Caco-2 (cell line): ENCODE data around the gene SERPINE3. TPM values are rescaled to one million over a fixed set of nuclear protein-coding genes. Genes with fewer than 3 reads are reported as not detected.

ENCODE experiments used
- BruUV-seq: library from RNA; stranded (reverse); fragments of 400-500 nt; replicated peaks from 2 replicates; lab custom pipeline; 2021; lab: Mats Ljungman, UMichigan
- CTCF ChIA-PET: fragments of 300-600 bp; sonication (Branson Sonifier 250); formaldehyde crosslinking; loops from one replicate; lab custom pipeline; 2022; ENCODE audit warnings: antibody characterized with exemption; lab: Charles Lee
- POLR2A ChIA-PET: fragments of 300-600 bp; sonication (Branson Sonifier 250); formaldehyde crosslinking; loops from one replicate; lab custom pipeline; 2022; ENCODE audit warnings: antibody characterized with exemption; lab: Charles Lee
- DNase-seq, 2 experiments: peaks; one replicate each; pipeline versions ENCODE4 v3.0.0 to v3.0.0-alpha.2; 2020 to 2022
- H3K27me3 ChIP-seq: replicated peaks from 2 replicates; pipeline ENCODE4 v1.6.0; 2011; ENCODE audit warnings: low read length; ENCODE audit not compliant: control insufficient read depth, insufficient read depth
- H3K36me3 ChIP-seq: 2 replicates; pipeline ENCODE4 v1.5.1; 2011; ENCODE audit warnings: low read length; ENCODE audit not compliant: control insufficient read depth, insufficient read depth
- H3K4me1 ChIP-seq: fragments of 250-450 bp; sonication (Bioruptor Pico); 2 replicates; pipeline ENCODE4 v1.5.1; 2020; ENCODE audit warnings: mild to moderate bottlenecking
- H3K4me3 ChIP-seq: 2 replicates; pipeline ENCODE4 v1.5.1; 2011; ENCODE audit warnings: low read depth, mild to moderate bottlenecking, control low read depth, low read length
- H3K9me3 ChIP-seq: fragments of 250-450 bp; sonication (Bioruptor Pico); 2 replicates; pipeline ENCODE4 v1.5.1; 2020; ENCODE audit warnings: mild to moderate bottlenecking, moderate library complexity
- H3K27ac Mint-ChIP-seq: one replicate; pipeline ENCODE4 v1.8.0; 2022; ENCODE audit warnings: mixed read lengths; ENCODE audit not compliant: unreplicated experiment
- H3K27me3 Mint-ChIP-seq: one replicate; pipeline ENCODE4 v1.8.0; 2022; ENCODE audit warnings: mixed read lengths; ENCODE audit not compliant: insufficient read depth, unreplicated experiment
- H3K36me3 Mint-ChIP-seq: one replicate; pipeline ENCODE4 v1.8.0; 2022; ENCODE audit warnings: mild to moderate bottlenecking, mixed read lengths; ENCODE audit not compliant: insufficient read depth, unreplicated experiment
- H3K4me1 Mint-ChIP-seq: one replicate; pipeline ENCODE4 v1.8.0; 2022; ENCODE audit warnings: low read depth, mixed read lengths; ENCODE audit not compliant: unreplicated experiment
- H3K4me3 Mint-ChIP-seq: one replicate; pipeline ENCODE4 v1.8.0; 2022; ENCODE audit warnings: mild to moderate bottlenecking, moderate library complexity, mixed read lengths; ENCODE audit not compliant: unreplicated experiment
- H3K9me3 Mint-ChIP-seq: one replicate; pipeline ENCODE4 v1.8.0; 2022; ENCODE audit warnings: mixed read lengths; ENCODE audit not compliant: unreplicated experiment
- CTCF ChIP-seq, 2 experiments: fragments of 200-600 bp in 1 of 2; IDR thresholded peaks; 1 replicate in 1 of 2; 2 replicates in 1 of 2; pipeline versions ENCODE4 v1.5.1 to v1.8.0; 2011 to 2022; ENCODE audit warnings: antibody characterized with exemption in 1 of 2, control low read depth in 1 of 2, inconsistent platforms in 1 of 2, low read depth in 1 of 2, low read length in 1 of 2, mild to moderate bottlenecking in 1 of 2, moderate library complexity in 1 of 2; ENCODE audit not compliant: insufficient read depth in 1 of 2, severe bottlenecking in 1 of 2, unreplicated experiment in 1 of 2
- intact Hi-C: fragments of 100-400 bp; cut with micrococcal nuclease; formaldehyde crosslinking; loops from one replicate; pipeline ENCODE4 v1.10.0; 2022; ENCODE audit not compliant: unreplicated experiment
- microRNA-seq: library from miRNA; unstranded; fragments of <30 nt; microRNA quantifications from one replicate; pipeline ENCODE4 v1.2.0, GENCODE V29; 2022
- total RNA-seq: library from RNA; stranded (reverse); gene quantifications from 2 replicates; pipeline ENCODE4 v1.2.3, GENCODE V29; 2022

SERPINE3 gene
- total RNA-seq, 1 experiment from 2014 or later, result not detected

- BruUV-seq, result no TSS peak
These were observed 57.9 kb downstream of the SERPINE3 start for GRCh38 chr13:51397262-51397941.

GRCh38 chr13:51405176-51405575 is 65.7 kb downstream of the SERPINE3 start:
- TF ChIP-seq CTCF (IDR thresholded peaks at IDR 0.05; ENCODE audit: insufficient read depth in 1 of 2, low read depth in 1 of 2, low read length in 1 of 2, severe bottlenecking in 1 of 2, unreplicated experiment in 1 of 2), result no peak
- intact Hi-C loops, result no loop called here

More at GRCh38 chr13:51397262-51397941, 57.9 kb downstream of the SERPINE3 start:
- Histone ChIP-seq H3K4me3 (no peak overlapping the region), H3K27me3 (no peaks in the 10 kb centered on the region), H3K4me1 (no peaks in the 10 kb centered on the region), H3K36me3 (no peaks in the 10 kb centered on the region), H3K9me3 (no peaks in the 10 kb centered on the region)
- CTCF ChIA-PET, result interaction anchor here (0.6 kb wide), 2 partner anchors 38 to 839 kb away, joined by 3 to 4 read pairs; no protein-coding TSS in a partner anchor
- Mint-ChIP-seq H3K4me3 (no peak overlapping the region), H3K9me3 (no peaks in the 10 kb centered on the region), H3K27me3 (no peaks in the 10 kb centered on the region), H3K36me3 (no peaks in the 10 kb centered on the region), H3K4me1 (no peaks in the 10 kb centered on the region), H3K27ac (no peak overlapping the region)
- intact Hi-C loops, result no loop called here
- POLR2A ChIA-PET, result interaction anchor here (0.6 to 1.0 kb wide), 2 partner anchors 23 to 56 kb away, joined by 6 to 7 read pairs; partner anchors contain the start of gene INTS6
- TF ChIP-seq CTCF (IDR thresholded peaks at IDR 0.05; ENCODE audit: insufficient read depth in 1 of 2, low read depth in 1 of 2, low read length in 1 of 2, severe bottlenecking in 1 of 2, unreplicated experiment in 1 of 2), result no peak
- DNase-seq, result peak in 1 of 2 experiments; percentile 6

GRCh38 chr13:51412431-51412830 is 72.9 kb downstream of the SERPINE3 start:
- no peaks in the 10 kb centered on the region for H3K4me1 ChIP-seq
- no peaks in the 10 kb centered on the region for H3K27me3 Mint-ChIP-seq
- H3K9me3 Mint-ChIP-seq, result peaks cover 11% of the 10 kb centered on the region
- H3K4me3 Mint-ChIP-seq, result no peak overlapping the region
- no TSS peak for BruUV-seq
- H3K4me1 Mint-ChIP-seq, result no peaks in the 10 kb centered on the region
- H3K9me3 ChIP-seq, result peaks cover 8% of the 10 kb centered on the region; the same call in 1 of the 2 replicates
- no peaks in the 10 kb centered on the region for H3K27me3 ChIP-seq
- DNase-seq, result no peak
- TF ChIP-seq CTCF (IDR thresholded peaks at IDR 0.05; ENCODE audit: insufficient read depth in 1 of 2, low read depth in 1 of 2, low read length in 1 of 2, severe bottlenecking in 1 of 2, unreplicated experiment in 1 of 2), result no peak
- CTCF ChIA-PET, result interaction anchor here (0.5 kb wide), 1 partner anchor 8 kb away, joined by 3 read pairs; no protein-coding TSS in a partner anchor
- intact Hi-C loops, result no loop called here
- H3K4me3 ChIP-seq, result no peak overlapping the region
- POLR2A ChIA-PET, result no interaction called here
- H3K36me3 Mint-ChIP-seq, result peaks cover 7% of the 10 kb centered on the region
- H3K36me3 ChIP-seq, result no peaks in the 10 kb centered on the region
- no peak overlapping the region for H3K27ac Mint-ChIP-seq

More at GRCh38 chr13:51405176-51405575, 65.7 kb downstream of the SERPINE3 start:
- ChIA-PET POLR2A (no interaction called here), CTCF (no interaction called here)
- H3K36me3 Mint-ChIP-seq, result no peaks in the 10 kb centered on the region
- no peaks in the 10 kb centered on the region for H3K27me3 ChIP-seq
- peaks cover 25% of the 10 kb centered on the region for H3K9me3 Mint-ChIP-seq
- no peak for DNase-seq
- H3K27me3 Mint-ChIP-seq, result no peaks in the 10 kb centered on the region
- BruUV-seq, result no TSS peak
- no peaks in the 10 kb centered on the region for H3K9me3 ChIP-seq
- H3K4me3 Mint-ChIP-seq, result no peak overlapping the region
- no peaks in the 10 kb centered on the region; the same call in 1 of the 2 replicates for H3K36me3 ChIP-seq
- no peak overlapping the region for H3K4me3 ChIP-seq
- no peaks in the 10 kb centered on the region for H3K4me1 ChIP-seq
- H3K27ac Mint-ChIP-seq, result no peak overlapping the region
- no peaks in the 10 kb centered on the region for H3K4me1 Mint-ChIP-seq

Small RNA genes lying within 50 kb of the gene (microRNA-seq; reads per million reads assigned to microRNA genes)
- gene MIR5693, result not detected

Other genes starting within 250 kb of the SERPINE3 start
- gene C13orf42, start 228.4 kb upstream of the SERPINE3 start, total RNA-seq, result not detected in 2 replicates
- gene FAM124A, start 117.3 kb upstream of the SERPINE3 start, total RNA-seq, result 0.46 and 0.52 TPM in 2 replicates
- gene INTS6, start 113.3 kb downstream of the SERPINE3 start, total RNA-seq, result 42.6 and 46.7 TPM in 2 replicates
- 6.3 and 9.2 TPM in 2 replicates for gene WDFY2, start 244.8 kb downstream of the SERPINE3 start, total RNA-seq